RWPE1 (cell line): ENCODE results near the gene GPR180.

ENCODE experiments used
- CTCF ChIA-PET: fragments of 350-600 bp; sonication (Branson Sonifier 250); formaldehyde crosslinking; extraction: SDS; loops from one replicate; lab custom pipeline; 2021; lab: Yijun Ruan, JAX
- POLR2A ChIA-PET: fragments of 400-600 bp; formaldehyde crosslinking; extraction: SDS; loops from one replicate; lab custom pipeline; 2020; ENCODE audit warnings: antibody characterized with exemption; ENCODE audit not compliant: low non-redundant PET; lab: Yijun Ruan, JAX
- DNase-seq: peaks from one replicate; pipeline ENCODE4 v3.0.0; 2012; ENCODE audit warnings: low spot score
- H3K27ac ChIP-seq: fragments of 450-650 bp; 2 replicates; pipeline ENCODE4 v1.5.1; 2017
- CTCF ChIP-seq: fragments of 450-650 bp; conservative IDR thresholded peaks from 2 replicates; pipeline ENCODE4 v1.5.1; 2017; ENCODE audit warnings: low read depth, mild to moderate bottlenecking

GPR180 gene

GRCh38 chr13:94602467-94602866 lies 810 bp downstream of the GPR180 start:
- CTCF ChIA-PET: no interaction called here
- DNase-seq: no peak
- no peak for TF ChIP-seq CTCF
- peak overlapping the region; percentile 86 for H3K27ac ChIP-seq
- POLR2A ChIA-PET: no interaction called here

GRCh38 chr13:94607056-94607455 lies 5.4 kb downstream of the GPR180 start:
- TF ChIP-seq CTCF: no peak
- no peak overlapping the region for H3K27ac ChIP-seq
- no peak for DNase-seq
- CTCF ChIA-PET: no interaction called here
- POLR2A ChIA-PET: no interaction called here

DNA sequence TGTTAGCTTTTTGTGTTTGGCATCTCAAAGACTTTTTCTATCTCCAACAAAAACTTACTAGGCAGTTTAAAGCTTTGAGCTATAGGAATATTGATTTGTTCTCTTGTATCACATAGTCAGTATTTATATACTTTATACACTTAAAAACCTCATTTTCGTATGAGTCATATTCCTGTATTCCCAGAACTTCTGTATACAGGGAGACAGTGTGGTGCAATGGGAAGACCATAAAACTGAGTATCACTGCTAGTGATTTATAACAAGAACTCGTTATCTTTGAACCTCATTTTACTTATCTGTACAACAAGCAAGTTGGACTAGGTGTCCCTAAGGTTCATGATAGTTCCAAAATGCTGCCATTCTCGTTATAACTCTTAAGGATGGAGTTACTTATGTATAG lies 6.3 kb downstream of the GPR180 start:
- H3K27ac ChIP-seq: no peak overlapping the region
- ChIA-PET POLR2A (no interaction called here), CTCF (interaction anchor here (1.0 kb wide), 1 partner anchor 12 kb away, joined by 3 read pairs; no protein-coding TSS in a partner anchor)
- no peak for DNase-seq
- no peak for TF ChIP-seq CTCF

GRCh38 chr13:94608586-94608985 lies 6.9 kb downstream of the GPR180 start:
- ChIA-PET POLR2A (no interaction called here), CTCF (no interaction called here)
- H3K27ac ChIP-seq: no peak overlapping the region
- DNase-seq: no peak
- no peak for TF ChIP-seq CTCF

DNA sequence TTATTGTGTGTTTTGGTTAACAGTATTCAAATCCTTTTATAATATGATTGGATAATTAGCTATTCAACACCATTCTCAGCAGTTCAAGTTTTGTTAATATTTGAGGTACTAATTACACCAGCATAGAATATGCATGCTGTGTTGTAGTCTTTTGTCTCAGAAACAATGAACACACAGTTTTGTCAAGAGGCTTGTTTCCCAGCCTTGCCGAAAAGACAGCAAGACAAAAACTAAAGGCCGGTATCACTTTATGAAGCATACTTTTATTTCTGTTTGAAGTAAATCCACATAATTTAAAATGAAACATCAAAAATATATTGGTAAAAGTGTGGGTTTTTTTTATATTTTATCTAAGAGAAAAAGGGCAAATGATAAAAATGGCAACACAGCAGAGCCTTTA lies 7.5 kb downstream of the GPR180 start:
- no peak for TF ChIP-seq CTCF
- POLR2A ChIA-PET: no interaction called here
- DNase-seq: no peak
- CTCF ChIA-PET: no interaction called here
- no peak overlapping the region for H3K27ac ChIP-seq

- POLR2A ChIA-PET: no interaction called here
- no peak for DNase-seq
- CTCF ChIA-PET: no interaction called here
- no peak for TF ChIP-seq CTCF
- no peak overlapping the region for H3K27ac ChIP-seq
Observed at GRCh38 chr13:94610475-94610874, 8.8 kb downstream of the GPR180 start.

DNA sequence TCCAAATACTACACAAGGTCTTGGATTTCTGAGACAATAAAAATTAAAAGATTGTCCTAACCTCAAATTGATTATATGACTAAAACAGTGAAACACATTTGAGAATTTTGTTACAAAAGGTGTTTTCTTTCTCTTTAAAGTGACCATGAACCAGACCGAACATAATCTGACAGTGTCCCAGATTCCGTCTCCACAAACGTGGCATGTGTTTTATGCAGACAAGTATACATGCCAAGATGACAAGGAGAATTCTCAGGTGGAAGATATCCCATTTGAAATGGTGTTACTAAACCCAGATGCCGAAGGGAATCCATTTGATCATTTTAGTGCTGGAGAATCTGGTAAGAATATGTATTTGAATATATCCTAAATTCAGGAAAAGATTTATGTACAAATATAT lies 10.4 kb downstream of the GPR180 start:
- ChIA-PET CTCF (no interaction called here), POLR2A (no interaction called here)
- DNase-seq: no peak
- TF ChIP-seq CTCF: no peak
- no peak overlapping the region for H3K27ac ChIP-seq
